IMR-90 (cell line): ENCODE measurements around the gene ASPG. TPM values are rescaled to one million over a fixed set of nuclear protein-coding genes. Genes with fewer than 3 reads are reported as not detected.

Source experiments
- ATAC-seq: fragments of 200-7000 bp; cut with Tn5 transposase; 2 replicates; pipeline ENCODE4 v1.9.1; 2020; ENCODE audit warnings: low read depth, mild to moderate bottlenecking, moderate library complexity
- BruUV-seq: library from RNA; stranded (reverse); fragments of 400-500 nt; replicated peaks from 2 replicates; lab custom pipeline; 2021; lab: Mats Ljungman, UMichigan
- CTCF ChIA-PET: fragments of 300-600 bp; formaldehyde crosslinking; extraction: SDS; loops from one replicate; lab custom pipeline; 2021; ENCODE audit warnings: antibody characterized with exemption; lab: Yijun Ruan, JAX
- POLR2A ChIA-PET: fragments of 300-600 bp; sonication (Branson Sonifier 250); formaldehyde crosslinking; loops from one replicate; lab custom pipeline; 2022; ENCODE audit warnings: antibody characterized with exemption; ENCODE audit not compliant: unreplicated experiment; lab: Charles Lee
- DNase-seq: peaks from one replicate; pipeline ENCODE4 v3.0.0; 2013
- H2AFZ ChIP-seq: replicated peaks from 2 replicates; pipeline ENCODE3; 2013; ENCODE audit warnings: low read length, mild to moderate bottlenecking; ENCODE audit not compliant: poor library complexity
- H2AK5ac ChIP-seq: 2 replicates; pipeline ENCODE4 v1.6.1; 2013; ENCODE audit warnings: low read depth, low read length, inconsistent platforms
- H2AK9ac ChIP-seq: replicated peaks from 2 replicates; pipeline ENCODE3; 2013; ENCODE audit warnings: mild to moderate bottlenecking, low read depth, low read length, moderate library complexity; ENCODE audit not compliant: poor library complexity
- H2BK120ac ChIP-seq: 2 replicates; pipeline ENCODE4 v1.6.1; 2013; ENCODE audit warnings: low read depth, low read length, inconsistent platforms
- H2BK15ac ChIP-seq: 3 replicates; pipeline ENCODE4 v1.6.1; 2013; ENCODE audit warnings: low read depth, low read length, inconsistent platforms
- H2BK20ac ChIP-seq: 2 replicates; pipeline ENCODE4 v1.6.1; 2013; ENCODE audit warnings: low read depth, mild to moderate bottlenecking, inconsistent platforms, low read length, moderate library complexity
- H2BK5ac ChIP-seq: 2 replicates; pipeline ENCODE4 v1.6.1; 2013; ENCODE audit warnings: mild to moderate bottlenecking, low read depth, low read length, inconsistent platforms; ENCODE audit not compliant: poor library complexity, severe bottlenecking
- H3K14ac ChIP-seq: replicated peaks from 2 replicates; pipeline ENCODE4 v1.6.1; 2013; ENCODE audit warnings: low read depth, low read length, inconsistent platforms
- H3K18ac ChIP-seq: 2 replicates; pipeline ENCODE4 v1.6.1; 2013; ENCODE audit warnings: low read depth, low read length, control low read depth
- H3K23ac ChIP-seq: 2 replicates; pipeline ENCODE4 v1.6.1; 2013; ENCODE audit warnings: low read depth, low read length, inconsistent platforms
- H3K27ac ChIP-seq: 2 replicates; pipeline ENCODE4 v1.5.1; 2013; ENCODE audit warnings: mild to moderate bottlenecking, control low read depth, low read length; ENCODE audit not compliant: insufficient read depth
- H3K27me3 ChIP-seq: 2 replicates; pipeline ENCODE4 v1.6.1; 2013; ENCODE audit warnings: low read length; ENCODE audit not compliant: control insufficient read depth, insufficient read depth
- H3K36me3 ChIP-seq: 2 replicates; pipeline ENCODE4 v1.6.1; 2013; ENCODE audit warnings: low read length, mixed read lengths; ENCODE audit not compliant: control insufficient read depth, insufficient read depth
- H3K4ac ChIP-seq: 2 replicates; pipeline ENCODE4 v1.6.1; 2013; ENCODE audit warnings: low read depth, low read length, inconsistent platforms
- H3K4me1 ChIP-seq: 2 replicates; pipeline ENCODE4 v1.6.1; 2013; ENCODE audit warnings: low read length, mixed read lengths; ENCODE audit not compliant: control insufficient read depth, insufficient read depth
- H3K4me2 ChIP-seq: 2 replicates; pipeline ENCODE4 v1.6.1; 2013; ENCODE audit warnings: low read depth, mild to moderate bottlenecking, control low read depth, low read length, moderate library complexity
- H3K4me3 ChIP-seq: 2 replicates; pipeline ENCODE4 v1.5.1; 2013; ENCODE audit warnings: low read depth, mild to moderate bottlenecking, control low read depth, low read length, moderate library complexity; ENCODE audit not compliant: insufficient read depth
- H3K56ac ChIP-seq: 2 replicates; pipeline ENCODE4 v1.6.1; 2013; ENCODE audit warnings: low read length, inconsistent platforms; ENCODE audit not compliant: insufficient read depth; ENCODE audit errors: extremely low read depth
- H3K79me1 ChIP-seq, 2 experiments: 2 replicates each; pipeline ENCODE4 v1.6.1; 2013; ENCODE audit warnings: low read length in 2 of 2, inconsistent platforms in 1 of 2, low read depth in 1 of 2
- H3K9ac ChIP-seq: 2 replicates; pipeline ENCODE4 v1.6.1; 2013; ENCODE audit warnings: low read depth, low read length, control low read depth
- H3K9me1 ChIP-seq: 2 replicates; pipeline ENCODE4 v1.6.1; 2013; ENCODE audit warnings: low read length, inconsistent platforms; ENCODE audit not compliant: insufficient read depth
- H3K9me3 ChIP-seq: 2 replicates; pipeline ENCODE4 v1.6.1; 2013; ENCODE audit warnings: low read length; ENCODE audit not compliant: control insufficient read depth, insufficient read depth
- H4K20me1 ChIP-seq: 2 replicates; pipeline ENCODE4 v1.6.1; 2013; ENCODE audit warnings: low read length, inconsistent platforms; ENCODE audit not compliant: insufficient read depth
- H4K5ac ChIP-seq: 2 replicates; pipeline ENCODE4 v1.6.1; 2013; ENCODE audit warnings: mild to moderate bottlenecking, low read depth, low read length, control low read depth
- H4K8ac ChIP-seq, 2 experiments: 2 replicates each; pipeline ENCODE4 v1.6.1; 2013; ENCODE audit warnings: low read depth in 2 of 2, low read length in 2 of 2, control low read depth in 1 of 2, inconsistent platforms in 1 of 2
- H4K91ac ChIP-seq: 2 replicates; pipeline ENCODE4 v1.6.1; 2013; ENCODE audit warnings: low read depth, low read length, inconsistent platforms; ENCODE audit not compliant: insufficient read depth
- BHLHE40 ChIP-seq: fragments of 150-350 bp; IDR thresholded peaks from 2 replicates; pipeline ENCODE4 v1.6.1; 2016; ENCODE audit warnings: mild to moderate bottlenecking, low read depth, low read length
- CEBPB ChIP-seq: IDR thresholded peaks from 2 replicates; pipeline ENCODE4 v1.6.1; 2012; ENCODE audit warnings: low read depth, low read length, improper control_type of control experiment
- RAD21 ChIP-seq: IDR thresholded peaks from 2 replicates; pipeline ENCODE4 v1.6.1; 2012; ENCODE audit warnings: low read length, improper control_type of control experiment
- WGBS, 2 experiments: methylation state at CpG; one replicate each; pipeline versions ENCODE4 v1.1.5 to v1.1.7; 2013; ENCODE audit warnings: missing lambda C conversion rate in 2 of 2; ENCODE audit not compliant: insufficient read length in 1 of 2; ENCODE audit errors: extremely low coverage in 2 of 2; 5-methylcytosine and 5-hydroxymethylcytosine counted together
- dilution Hi-C: fragments of 300-500 bp; cut with HindIII; formaldehyde crosslinking; loops from one replicate; pipeline ENCODE4 v1.14.3; 2018; ENCODE audit warnings: low sequenced_read_pairs; ENCODE audit not compliant: unreplicated experiment
- in situ Hi-C: fragments of 300-500 bp; cut with MboI; formaldehyde crosslinking; loops from 3 replicates; pipeline ENCODE4 v1.14.3; 2019; ENCODE audit warnings: low sequenced_read_pairs, inconsistent platforms, mixed read lengths
- intact Hi-C: fragments of 100-400 bp; cut with micrococcal nuclease; formaldehyde crosslinking; loops from 2 replicates; pipeline ENCODE4 v1.10.0; 2022
- polyA plus RNA-seq, 3 experiments: library from polyadenylated mRNA; depleted of rRNA; stranded (reverse); fragments of >200 nt; gene quantifications; 2 replicates each; pipeline ENCODE4 v1.2.3, GENCODE V29; 2012; ENCODE audit warnings: low replicate concordance in 1 of 3
- total RNA-seq: library from RNA; depleted of rRNA; stranded (reverse); fragments of >200 nt; gene quantifications from 2 replicates; pipeline ENCODE4 v1.2.3, GENCODE V29; 2012

The ASPG gene
- total and polyA plus RNA-seq, 2 of the 4 experiments (the other 2 are of a cell fraction): not detected

- no peaks in the 10 kb centered on the region for H3K79me1 ChIP-seq
- H3K23ac ChIP-seq: no peak overlapping the region
- H3K56ac ChIP-seq: no peak overlapping the region
- DNase-seq: no peak
- H2AK9ac ChIP-seq: no peak overlapping the region
- WGBS, 2 experiments: no CpG with 5 or more reads among the region's 16 CpGs
- no peaks in the 10 kb centered on the region for H4K20me1 ChIP-seq
- no peak overlapping the region for H4K5ac ChIP-seq
- no peak overlapping the region for H3K4me2 ChIP-seq
- TF ChIP-seq RAD21: no peak
- TF ChIP-seq BHLHE40: no peak
- no peak for TF ChIP-seq CEBPB
- dilution Hi-C loops (no loop called here), in situ Hi-C loops (no loop called here), intact Hi-C loops (no loop called here)
- no peak overlapping the region for H3K18ac ChIP-seq
- no peaks in the 10 kb centered on the region for H3K4me1 ChIP-seq
- no peak overlapping the region for H2AK5ac ChIP-seq
- ATAC-seq: no peak
- POLR2A ChIA-PET: no interaction called here
- H3K27me3 ChIP-seq: no peaks in the 10 kb centered on the region
- no peak overlapping the region for H2AFZ ChIP-seq
- H2BK15ac ChIP-seq: no peak overlapping the region
- no TSS peak for BruUV-seq
- H3K4me3 ChIP-seq: no peak overlapping the region
- no peaks in the 10 kb centered on the region for H3K36me3 ChIP-seq
- H3K14ac ChIP-seq: no peak overlapping the region
- no peak overlapping the region for H3K27ac ChIP-seq
- CTCF ChIA-PET: no interaction called here
- H2BK20ac ChIP-seq: no peak overlapping the region
- no peak overlapping the region for H2BK120ac ChIP-seq
- no peaks in the 10 kb centered on the region for H3K9me1 ChIP-seq
- H3K9ac ChIP-seq: no peak overlapping the region
- no peak overlapping the region for H4K91ac ChIP-seq
- no peak overlapping the region for H3K4ac ChIP-seq
- H4K8ac ChIP-seq: no peak overlapping the region
- H3K9me3 ChIP-seq: no peaks in the 10 kb centered on the region
- H2BK5ac ChIP-seq: no peak overlapping the region
These were observed 16.9 kb downstream of the ASPG start for GRCh38 chr14:104102282-104102914.
